Measurements from ENCODE around the gene EPGN.

Gene EPGN

DNA sequence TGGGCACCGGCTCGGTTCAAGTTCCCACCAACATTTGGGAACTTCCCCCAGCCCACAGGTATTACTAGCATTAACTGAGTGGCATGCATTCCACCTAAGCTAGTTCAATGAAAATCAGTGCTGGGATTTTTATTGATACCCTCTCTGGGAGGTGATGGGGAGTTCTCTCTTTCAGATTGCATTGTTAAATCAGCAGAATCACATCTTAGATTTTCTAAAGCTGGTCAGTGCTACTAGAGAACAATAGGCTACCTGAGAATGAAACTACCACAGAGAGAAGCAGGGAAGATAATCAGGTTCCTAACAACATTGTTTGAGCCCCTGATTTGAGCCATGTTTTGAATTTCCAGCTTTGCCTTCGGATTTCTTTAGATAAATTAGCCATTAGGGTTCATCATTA is 16.0 kb downstream of the EPGN start:
- H3F3A ChIP-seq (ENCODE audit: low read depth), result no peaks in the 10 kb centered on the region
- H3K4me3 ChIP-seq (ENCODE audit: low read length, poor library complexity, severe bottlenecking), result no peak overlapping the region
- H3K36me3 ChIP-seq (ENCODE audit: insufficient read depth, low read length), result no peaks in the 10 kb centered on the region
- no peak overlapping the region for H3K9ac ChIP-seq (ENCODE audit: low read depth, low read length, poor library complexity, severe bottlenecking)
- H3K9me2 ChIP-seq (replicated peaks; ENCODE audit: low read depth, low read length), result no peaks in the 10 kb centered on the region
- H2AFZ ChIP-seq (ENCODE audit: low read length), result no peak overlapping the region
- no peaks in the 10 kb centered on the region for H4K20me1 ChIP-seq (ENCODE audit: insufficient read depth, low read length, poor library complexity, severe bottlenecking)
- H3K4me2 ChIP-seq (ENCODE audit: low read depth, low read length, poor library complexity, severe bottlenecking), result no peak overlapping the region
- no peaks in the 10 kb centered on the region for H3K27me3 ChIP-seq (ENCODE audit: insufficient read depth, low read length, poor library complexity, severe bottlenecking)
- TF ChIP-seq, protein P1, sequence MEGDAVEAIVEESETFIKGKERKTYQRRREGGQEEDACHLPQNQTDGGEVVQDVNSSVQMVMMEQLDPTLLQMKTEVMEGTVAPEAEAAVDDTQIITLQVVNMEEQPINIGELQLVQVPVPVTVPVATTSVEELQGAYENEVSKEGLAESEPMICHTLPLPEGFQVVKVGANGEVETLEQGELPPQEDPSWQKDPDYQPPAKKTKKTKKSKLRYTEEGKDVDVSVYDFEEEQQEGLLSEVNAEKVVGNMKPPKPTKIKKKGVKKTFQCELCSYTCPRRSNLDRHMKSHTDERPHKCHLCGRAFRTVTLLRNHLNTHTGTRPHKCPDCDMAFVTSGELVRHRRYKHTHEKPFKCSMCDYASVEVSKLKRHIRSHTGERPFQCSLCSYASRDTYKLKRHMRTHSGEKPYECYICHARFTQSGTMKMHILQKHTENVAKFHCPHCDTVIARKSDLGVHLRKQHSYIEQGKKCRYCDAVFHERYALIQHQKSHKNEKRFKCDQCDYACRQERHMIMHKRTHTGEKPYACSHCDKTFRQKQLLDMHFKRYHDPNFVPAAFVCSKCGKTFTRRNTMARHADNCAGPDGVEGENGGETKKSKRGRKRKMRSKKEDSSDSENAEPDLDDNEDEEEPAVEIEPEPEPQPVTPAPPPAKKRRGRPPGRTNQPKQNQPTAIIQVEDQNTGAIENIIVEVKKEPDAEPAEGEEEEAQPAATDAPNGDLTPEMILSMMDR (conservative IDR thresholded peaks at IDR 0.05; ENCODE audit: low read length), result no peak
- TF ChIP-seq EZH2phosphoT487 (IDR thresholded peaks at IDR 0.05; ENCODE audit: borderline replicate concordance), result no peak
- no peaks in the 10 kb centered on the region for H3K9me3 ChIP-seq (ENCODE audit: insufficient read depth, low read depth, low read length)
- peaks cover 3% of the 10 kb centered on the region for H3K4me1 ChIP-seq (ENCODE audit: insufficient read depth, low read length, poor library complexity, severe bottlenecking)
- H3K79me2 ChIP-seq (ENCODE audit: insufficient read depth, low read length), result no peaks in the 10 kb centered on the region

GRCh38 chr4:74325886-74326285 is 17.6 kb downstream of the EPGN start:
- no peak overlapping the region for H2AFZ ChIP-seq (ENCODE audit: low read length)
- no peak overlapping the region for H3K9ac ChIP-seq (ENCODE audit: low read depth, low read length, poor library complexity, severe bottlenecking)
- no peaks in the 10 kb centered on the region for H3K27me3 ChIP-seq (ENCODE audit: insufficient read depth, low read length, poor library complexity, severe bottlenecking)
- no peaks in the 10 kb centered on the region for H3K4me1 ChIP-seq (ENCODE audit: insufficient read depth, low read length, poor library complexity, severe bottlenecking)
- no peak overlapping the region for H3K4me3 ChIP-seq (ENCODE audit: low read length, poor library complexity, severe bottlenecking)
- H3K79me2 ChIP-seq (ENCODE audit: insufficient read depth, low read length), result no peaks in the 10 kb centered on the region
- H3K36me3 ChIP-seq (ENCODE audit: insufficient read depth, low read length), result no peaks in the 10 kb centered on the region
- no peak overlapping the region for H3K4me2 ChIP-seq (ENCODE audit: low read depth, low read length, poor library complexity, severe bottlenecking)
- no peaks in the 10 kb centered on the region for H3K9me3 ChIP-seq (ENCODE audit: insufficient read depth, low read depth, low read length)
- H3F3A ChIP-seq (ENCODE audit: low read depth), result no peaks in the 10 kb centered on the region
- no peaks in the 10 kb centered on the region for H4K20me1 ChIP-seq (ENCODE audit: insufficient read depth, low read length, poor library complexity, severe bottlenecking)
- TF ChIP-seq, protein P1 (conservative IDR thresholded peaks at IDR 0.05; ENCODE audit: low read length), result no peak
- no peak for TF ChIP-seq EZH2phosphoT487 (IDR thresholded peaks at IDR 0.05; ENCODE audit: borderline replicate concordance)
- no peaks in the 10 kb centered on the region for H3K9me2 ChIP-seq (replicated peaks; ENCODE audit: low read depth, low read length)

GRCh38 chr4:74327762-74328161 is 19.5 kb downstream of the EPGN start:
- no peaks in the 10 kb centered on the region for H3K9me2 ChIP-seq (replicated peaks; ENCODE audit: low read depth, low read length)
- no peak overlapping the region for H3K9ac ChIP-seq (ENCODE audit: low read depth, low read length, poor library complexity, severe bottlenecking)
- no peak overlapping the region for H2AFZ ChIP-seq (ENCODE audit: low read length)
- H3F3A ChIP-seq (ENCODE audit: low read depth), result no peaks in the 10 kb centered on the region
- H3K27me3 ChIP-seq (ENCODE audit: insufficient read depth, low read length, poor library complexity, severe bottlenecking), result no peaks in the 10 kb centered on the region
- H3K4me1 ChIP-seq (ENCODE audit: insufficient read depth, low read length, poor library complexity, severe bottlenecking), result no peaks in the 10 kb centered on the region
- H3K4me3 ChIP-seq (ENCODE audit: low read length, poor library complexity, severe bottlenecking), result no peak overlapping the region
- H3K9me3 ChIP-seq (ENCODE audit: insufficient read depth, low read depth, low read length), result no peaks in the 10 kb centered on the region
- TF ChIP-seq, protein P1 (conservative IDR thresholded peaks at IDR 0.05; ENCODE audit: low read length), result no peak
- no peak for TF ChIP-seq EZH2phosphoT487 (IDR thresholded peaks at IDR 0.05; ENCODE audit: borderline replicate concordance)
- no peaks in the 10 kb centered on the region for H4K20me1 ChIP-seq (ENCODE audit: insufficient read depth, low read length, poor library complexity, severe bottlenecking)
- no peaks in the 10 kb centered on the region for H3K79me2 ChIP-seq (ENCODE audit: insufficient read depth, low read length)
- no peaks in the 10 kb centered on the region for H3K36me3 ChIP-seq (ENCODE audit: insufficient read depth, low read length)
- H3K4me2 ChIP-seq (ENCODE audit: low read depth, low read length, poor library complexity, severe bottlenecking), result no peak overlapping the region
